Measurements from ENCODE around the gene SRSF6.

GRCh38 chr20:43462660-43463526, 5.2 kb downstream of the SRSF6 start:
- TF ChIP-seq CTCF (conservative IDR thresholded peaks at IDR 0.05; ENCODE audit: low read depth, low read length): no peak
- TF ChIP-seq EZH2 (IDR thresholded peaks at IDR 0.05; ENCODE audit: low read length, unreplicated experiment): no peak
